HG03103 (cell line): ENCODE data around the gene ZNF469.

ENCODE experiments used
- ATAC-seq: cut with Tn5 transposase; IDR thresholded peaks from one replicate; pipeline ENCODE4 v1.9.1; 2021; ENCODE audit warnings: low read depth; ENCODE audit not compliant: unreplicated experiment

The ZNF469 gene

DNA sequence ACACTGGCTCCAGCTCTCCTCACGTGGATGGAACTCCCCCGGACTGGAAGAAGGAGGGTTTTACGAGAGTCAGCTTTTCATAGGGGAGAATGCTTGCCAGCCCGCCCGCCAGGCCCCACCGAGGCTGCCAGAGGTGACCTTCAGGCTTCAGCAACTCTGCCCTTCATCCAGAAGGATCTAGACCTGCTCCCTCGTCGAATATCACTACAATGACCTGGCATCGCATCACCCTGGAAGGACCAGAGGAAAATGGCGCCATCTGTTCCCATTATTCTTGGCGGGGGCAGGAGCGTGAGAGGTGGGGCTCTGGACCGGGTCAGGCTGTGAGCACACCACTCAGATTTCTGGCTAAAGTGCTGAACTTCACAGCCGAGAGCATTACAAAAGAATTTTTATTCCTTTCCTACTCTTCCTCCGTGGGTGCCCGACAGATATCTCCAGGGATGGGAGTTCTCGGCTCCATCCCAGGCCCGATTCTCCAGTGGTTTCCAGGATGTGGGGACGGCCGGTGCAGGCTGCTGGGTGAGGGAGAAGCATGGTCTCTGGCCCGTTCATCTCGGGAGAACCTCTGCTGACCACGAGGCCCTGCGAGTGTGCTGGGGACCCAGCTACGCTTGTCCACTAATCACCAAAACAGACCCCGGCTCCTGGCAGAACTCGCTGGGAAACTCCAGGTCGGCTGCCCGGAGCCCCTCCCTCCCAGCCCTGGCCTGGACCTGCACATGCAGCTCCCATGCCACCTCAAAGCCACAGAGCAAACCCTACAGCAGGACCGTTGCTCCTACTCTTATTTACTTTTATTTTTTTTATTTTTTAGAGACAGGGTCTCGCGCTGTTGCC lies 36.8 kb upstream of the ZNF469 start:
- ATAC-seq = no peak

- no peak for ATAC-seq
Observed at GRCh38 chr16:88346680-88347505, 35.9 kb upstream of the ZNF469 start.

GRCh38 chr16:88347656-88348376 lies 34.9 kb upstream of the ZNF469 start:
- ATAC-seq = no peak

DNA sequence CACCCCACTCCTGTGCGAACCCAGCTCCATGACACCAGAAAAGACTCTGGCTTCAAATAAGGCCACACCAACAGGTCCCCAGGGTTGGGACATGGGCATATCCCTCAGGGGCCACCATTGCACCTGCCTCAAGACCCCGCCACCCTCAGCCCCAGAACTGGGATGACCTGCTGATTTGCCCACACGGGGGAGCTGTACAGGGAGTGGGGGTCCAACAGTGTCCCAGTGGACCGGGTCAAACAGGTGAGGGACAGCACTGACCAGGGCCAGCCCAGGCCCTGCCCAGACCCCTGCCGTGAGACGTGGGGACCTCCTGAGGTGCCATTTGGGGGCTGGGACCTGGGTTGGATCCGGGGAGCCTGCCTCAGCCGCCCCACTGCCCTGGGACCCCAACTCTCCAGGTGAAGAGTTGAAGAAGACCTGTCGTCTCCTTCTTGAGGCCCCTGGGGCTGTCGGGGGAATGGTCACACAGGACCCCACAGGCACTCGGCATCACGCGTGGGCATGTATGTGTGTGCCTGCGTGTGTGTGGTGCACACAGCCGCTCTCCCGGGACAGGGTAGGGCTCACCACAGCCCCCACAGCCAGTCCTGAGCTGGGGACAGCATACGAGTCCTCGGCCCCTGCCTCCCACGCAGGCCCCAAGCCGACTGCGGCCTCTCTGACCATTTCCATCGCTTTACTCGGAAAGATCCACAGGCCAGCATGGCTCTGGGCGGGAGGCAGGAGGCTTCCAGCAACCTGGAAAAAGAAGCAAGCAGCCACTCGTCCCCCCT lies 34.2 kb upstream of the ZNF469 start:
- no peak for ATAC-seq

GRCh38 chr16:88349153-88349902 lies 33.4 kb upstream of the ZNF469 start:
- ATAC-seq = no peak

GRCh38 chr16:88349903-88350900 lies 32.6 kb upstream of the ZNF469 start:
- no peak for ATAC-seq

- no peak for ATAC-seq
Observed at GRCh38 chr16:88350922-88351321, 31.8 kb upstream of the ZNF469 start.

DNA sequence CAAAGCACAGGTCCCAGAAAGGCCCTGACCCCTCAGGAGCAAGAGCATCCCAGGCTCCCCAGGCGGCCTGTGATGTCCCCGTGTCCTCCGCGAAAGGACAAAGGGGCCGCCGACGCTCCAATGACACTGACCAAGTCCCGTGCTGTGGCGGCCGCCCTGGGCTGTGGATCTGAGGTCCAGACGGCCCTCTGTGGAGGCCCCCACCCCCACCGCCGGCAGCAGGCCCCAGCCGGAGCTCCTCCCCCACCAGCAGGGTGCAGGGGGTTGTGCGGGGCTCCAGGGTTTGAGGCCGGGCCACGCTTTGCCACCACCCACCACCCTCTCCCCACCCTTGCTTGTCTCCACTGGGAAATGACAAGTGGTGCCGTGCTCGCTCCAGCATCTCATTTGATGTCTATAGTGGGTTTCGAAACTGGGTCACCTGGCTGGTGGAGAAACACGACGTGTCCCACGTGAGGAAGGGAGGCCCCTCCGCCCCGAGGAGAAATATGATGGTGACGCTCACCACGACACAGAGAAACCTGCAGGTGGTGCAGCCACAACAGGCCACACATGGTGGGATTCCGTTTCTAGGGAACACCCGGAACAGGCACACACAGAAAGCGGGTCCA lies 31.2 kb upstream of the ZNF469 start:
- no peak for ATAC-seq

DNA sequence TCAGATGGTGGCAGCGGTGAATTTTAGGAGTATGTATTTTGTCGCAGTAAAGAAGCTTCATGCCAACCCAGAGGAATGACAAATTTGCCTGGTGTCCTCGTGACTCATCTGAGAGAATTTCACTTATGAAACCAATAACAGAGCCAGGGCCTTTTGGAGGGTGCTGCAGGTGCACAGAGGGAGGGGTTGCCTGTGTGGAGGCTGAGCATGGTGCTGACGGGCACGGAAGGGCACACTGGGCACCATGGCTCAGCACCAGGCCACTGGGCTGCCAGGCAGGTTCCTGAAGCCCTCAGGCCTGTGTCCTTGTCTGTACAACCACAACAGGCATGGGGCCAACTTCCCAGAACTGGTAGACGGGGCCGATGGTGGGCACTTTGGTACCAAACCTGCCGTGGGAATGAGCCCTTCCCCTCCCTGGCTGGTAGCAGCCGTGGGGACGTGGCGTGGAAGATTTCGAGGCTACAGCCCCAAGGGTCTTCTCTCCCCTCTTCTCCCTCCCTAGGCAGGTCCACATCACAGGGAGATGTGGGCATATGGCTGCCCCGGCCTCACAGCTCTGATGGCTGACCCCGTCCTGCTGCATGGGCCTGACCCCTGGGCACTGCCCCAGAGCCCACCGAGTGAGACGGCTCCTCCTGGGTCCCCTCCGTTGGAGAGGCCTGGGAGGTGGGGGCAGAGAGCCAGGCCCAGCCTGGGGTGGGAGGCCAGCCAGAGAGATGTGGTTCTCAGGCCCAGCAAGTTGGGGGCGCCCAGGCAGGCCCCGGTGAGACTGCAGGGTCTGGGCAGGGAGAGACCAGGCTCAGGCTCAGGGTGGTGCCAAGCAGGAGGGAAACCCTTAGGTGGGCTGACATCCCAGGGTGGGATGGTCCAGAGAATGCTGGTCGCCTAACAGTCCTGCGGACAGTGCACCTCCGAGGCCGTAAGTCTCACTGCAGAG lies 30.2 kb upstream of the ZNF469 start:
- ATAC-seq = no peak

DNA sequence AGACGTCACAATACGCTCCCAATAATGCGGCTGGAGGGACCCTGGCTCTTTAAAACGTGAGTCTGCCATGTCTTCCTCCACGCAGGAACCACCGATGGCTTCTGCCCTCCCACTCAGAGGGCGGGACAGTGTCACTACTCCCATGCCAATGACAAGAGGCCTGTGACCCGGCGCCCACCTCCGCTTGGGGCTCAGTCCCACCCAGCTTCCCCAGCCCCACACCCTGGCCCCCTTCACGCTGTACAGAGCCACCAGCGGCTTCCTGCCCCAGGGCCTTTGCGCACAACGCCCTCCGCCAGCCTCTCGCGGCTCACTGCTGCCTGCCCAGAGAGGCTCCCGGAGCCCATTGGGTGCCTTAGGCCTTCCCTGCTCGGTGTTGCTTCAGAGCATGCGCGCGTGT lies 29.5 kb upstream of the ZNF469 start:
- ATAC-seq = no peak

DNA sequence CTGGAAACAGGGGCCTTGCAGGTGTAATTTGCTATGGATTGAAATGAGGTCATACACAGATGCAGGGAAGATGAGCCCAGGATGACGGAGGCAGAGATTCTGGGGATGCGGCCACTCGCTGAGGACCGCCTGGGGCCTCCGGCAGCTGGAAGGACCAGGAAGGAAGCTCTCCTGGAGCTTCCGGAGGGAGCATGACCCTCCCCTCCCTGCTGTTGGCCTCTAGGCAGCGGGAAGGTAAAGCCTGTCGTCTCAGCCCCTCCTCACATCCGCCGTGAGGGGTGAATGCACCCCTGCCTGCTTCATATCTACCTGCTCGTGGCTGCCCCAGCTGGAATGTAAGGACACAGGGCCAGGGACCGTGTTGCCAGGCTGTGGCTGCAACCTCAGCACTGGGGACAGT lies 29.1 kb upstream of the ZNF469 start:
- no peak for ATAC-seq

- ATAC-seq = no peak
Observed at GRCh38 chr16:88354229-88355092, 28.3 kb upstream of the ZNF469 start.

- no peak for ATAC-seq
Observed at GRCh38 chr16:88355093-88355388, 27.7 kb upstream of the ZNF469 start.

- no peak for ATAC-seq
Observed at GRCh38 chr16:88355389-88356123, 27.2 kb upstream of the ZNF469 start.

DNA sequence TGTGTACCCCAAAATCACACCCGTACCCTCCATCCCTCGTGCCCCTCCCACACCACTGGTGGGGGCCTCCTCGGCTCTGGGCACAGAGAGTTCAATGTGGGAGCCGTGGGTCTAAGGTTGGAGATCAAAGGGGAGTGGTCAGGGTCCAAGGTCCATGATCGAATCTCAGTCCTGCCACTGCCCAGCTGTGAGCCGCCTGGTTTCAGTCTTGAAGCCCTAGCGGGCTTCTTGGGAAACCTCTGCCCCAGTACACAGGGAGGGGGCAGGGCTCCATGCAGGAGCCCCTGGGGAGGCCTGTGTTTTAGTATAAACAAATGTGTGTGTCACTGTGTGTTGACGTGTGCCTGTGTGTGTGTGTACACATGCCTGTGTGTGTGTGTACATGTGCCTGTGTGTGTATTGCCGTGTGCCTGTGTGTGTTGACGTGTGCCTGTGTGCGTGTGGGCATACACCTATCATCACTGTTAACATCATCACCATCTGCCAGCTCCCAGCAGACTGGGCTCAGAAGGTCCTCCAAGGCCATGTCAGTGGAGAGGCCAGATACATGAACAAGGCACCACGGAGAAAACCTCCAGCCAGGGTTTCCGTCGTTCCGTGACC lies 26.5 kb upstream of the ZNF469 start:
- ATAC-seq = no peak
